A549 (cell line): ENCODE results near the gene SBK3. TPM values are rescaled to one million over a fixed set of nuclear protein-coding genes. Genes with fewer than 3 reads are reported as not detected.
A peak's percentile ranks its signal among the peaks of the same experiment; 100 is the strongest.

Source experiments
- ATAC-seq, 2 experiments: fragments of 200-7000 bp in 1 of 2; fragments of >200 bp in 1 of 2; cut with Nextera tagmentation in 1 of 2; cut with Tn5 transposase in 1 of 2; 3 replicates each; pipeline versions ENCODE4 v1.8.0 to v1.9.1; 2018 to 2020; ENCODE audit warnings: mild to moderate bottlenecking in 1 of 2, moderate library complexity in 1 of 2
- CTCF ChIA-PET: fragments of 300-600 bp; sonication (Branson Sonifier 250); formaldehyde crosslinking; extraction: SDS; loops from one replicate; lab custom pipeline; 2021; ENCODE audit warnings: antibody characterized with exemption, inconsistent platforms; lab: Yijun Ruan, JAX
- POLR2A ChIA-PET: fragments of 350-600 bp; formaldehyde crosslinking; extraction: SDS; loops from one replicate; lab custom pipeline; 2021; ENCODE audit warnings: antibody characterized with exemption, inconsistent platforms; lab: Yijun Ruan, JAX
- DNase-seq, 2 experiments: peaks; one replicate each; pipeline versions ENCODE4 v3.0.0 to v3.0.0-alpha.2; 2011 to 2016; ENCODE audit warnings: low read depth in 1 of 2, low spot score in 1 of 2
- FAIRE-seq: peaks from 2 replicates; lab custom pipeline; 2011; peaks lifted over from hg19 to GRCh38; lab: Jason Lieb, UNC
- H3K27ac ChIP-seq, 2 experiments: fragments of >200 bp; sonication (Bioruptor Twin); formaldehyde crosslinking; 3 replicates each; pipeline ENCODE4 v1.5.1; 2016 to 2017
- H3K4me1 ChIP-seq: fragments of >200 bp; sonication (Bioruptor Twin); formaldehyde crosslinking; 3 replicates; pipeline ENCODE4 v1.6.1; 2016
- H3K4me2 ChIP-seq: fragments of >200 bp; sonication (Bioruptor Twin); formaldehyde crosslinking; 3 replicates; pipeline ENCODE4 v1.6.1; 2016
- H3K4me3 ChIP-seq: fragments of >200 bp; sonication (Bioruptor Twin); formaldehyde crosslinking; 3 replicates; pipeline ENCODE4 v1.5.1; 2016
- H3K9me3 ChIP-seq: fragments of >200 bp; sonication (Bioruptor Twin); formaldehyde crosslinking; 3 replicates; pipeline ENCODE4 v1.6.1; 2016
- BCL3 ChIP-seq: fragments of >200 bp; sonication (Bioruptor Twin); formaldehyde crosslinking; IDR thresholded peaks from 3 replicates; pipeline ENCODE4 v1.6.1; 2016
- CBX2 ChIP-seq: fragments of 200-600 bp; sonication (generic); IDR thresholded peaks from 2 replicates; pipeline ENCODE4 v1.6.1; 2016; ENCODE audit warnings: low read depth, mild to moderate bottlenecking, borderline replicate concordance
- CBX8 ChIP-seq: fragments of 200-600 bp; sonication (generic); IDR thresholded peaks from 2 replicates; pipeline ENCODE4 v1.6.1; 2016
- CEBPB ChIP-seq, 2 experiments: fragments of >200 bp in 1 of 2; sonication (Bioruptor Twin) in 1 of 2; formaldehyde crosslinking in 1 of 2; IDR thresholded peaks; 2 replicates each; pipeline ENCODE4 v1.6.1; 2012 to 2016
- CHD4 ChIP-seq: fragments of 200-600 bp; sonication (generic); IDR thresholded peaks from 2 replicates; pipeline ENCODE4 v1.6.1; 2016; ENCODE audit warnings: antibody characterized with exemption, mild to moderate bottlenecking, borderline replicate concordance
- ESRRA ChIP-seq: fragments of 150-350 bp; IDR thresholded peaks from 2 replicates; pipeline ENCODE4 v1.6.1; 2014; ENCODE audit warnings: mild to moderate bottlenecking, low read length, borderline replicate concordance
- FOSB ChIP-seq: fragments of 250-450 bp; sonication (Bioruptor Pico); IDR thresholded peaks from 2 replicates; pipeline ENCODE4 v1.5.0; 2020; ENCODE audit warnings: mild to moderate bottlenecking, moderate library complexity
- FOXS1 ChIP-seq: fragments of 250-450 bp; sonication (Bioruptor Pico); IDR thresholded peaks from 2 replicates; pipeline ENCODE4 v1.5.0; 2020; ENCODE audit warnings: mild to moderate bottlenecking, moderate library complexity
- HOXA7 ChIP-seq: fragments of 250-450 bp; sonication (Bioruptor Pico); IDR thresholded peaks from 2 replicates; pipeline ENCODE4 v1.5.0; 2020; ENCODE audit warnings: mild to moderate bottlenecking, moderate library complexity
- HOXB5 ChIP-seq: fragments of 250-450 bp; sonication (Bioruptor Pico); IDR thresholded peaks from 2 replicates; pipeline ENCODE4 v1.5.0; 2020; ENCODE audit warnings: mild to moderate bottlenecking, moderate library complexity
- JUN ChIP-seq, 2 experiments: fragments of >200 bp; sonication (Bioruptor Twin); formaldehyde crosslinking; IDR thresholded peaks; 2 replicates in 1 of 2; 3 replicates in 1 of 2; pipeline ENCODE4 v1.6.1; 2016 to 2017
- JUNB ChIP-seq: fragments of >200 bp; sonication (Bioruptor Twin); formaldehyde crosslinking; IDR thresholded peaks from 2 replicates; pipeline ENCODE4 v1.6.1; 2016
- KDM1A ChIP-seq: fragments of 200-600 bp; sonication (generic); IDR thresholded peaks from 2 replicates; pipeline ENCODE4 v1.6.1; 2016; ENCODE audit warnings: low read depth, mild to moderate bottlenecking
- KDM5A ChIP-seq: fragments of 200-600 bp; sonication (generic); IDR thresholded peaks from 2 replicates; pipeline ENCODE4 v1.6.1; 2016; ENCODE audit warnings: antibody characterized with exemption, mild to moderate bottlenecking
- MYC ChIP-seq: IDR thresholded peaks from 2 replicates; pipeline ENCODE4 v1.6.1; 2012; ENCODE audit warnings: mild to moderate bottlenecking, inconsistent platforms, low read length, improper control_type of control experiment, borderline replicate concordance
- NPAS2 ChIP-seq: fragments of 250-450 bp; sonication (Bioruptor Pico); IDR thresholded peaks from 2 replicates; pipeline ENCODE4 v1.8.0; 2022; ENCODE audit warnings: mild to moderate bottlenecking, moderate library complexity, borderline replicate concordance
- NR3C1 ChIP-seq: fragments of >200 bp; sonication (Bioruptor Twin); formaldehyde crosslinking; IDR thresholded peaks from 3 replicates; pipeline ENCODE4 v1.6.1; 2017
- RFX5 ChIP-seq: fragments of 450-650 bp; IDR thresholded peaks from 2 replicates; pipeline ENCODE4 v1.7.1; 2014; ENCODE audit warnings: antibody characterized with exemption, mild to moderate bottlenecking, moderate library complexity
- RNF2 ChIP-seq: fragments of 200-600 bp; sonication (generic); IDR thresholded peaks from 2 replicates; pipeline ENCODE4 v1.6.1; 2016; ENCODE audit warnings: low read depth, mild to moderate bottlenecking, antibody characterized with exemption, moderate library complexity, borderline replicate concordance
- SREBF2 ChIP-seq: fragments of 450-650 bp; IDR thresholded peaks from 2 replicates; pipeline ENCODE4 v1.6.1; 2014; ENCODE audit warnings: mild to moderate bottlenecking, moderate library complexity
- TFCP2L1 ChIP-seq: fragments of 250-450 bp; sonication (Bioruptor Pico); IDR thresholded peaks from 2 replicates; pipeline ENCODE4 v1.5.0; 2021; ENCODE audit warnings: mild to moderate bottlenecking
- USF2 ChIP-seq: fragments of 450-650 bp; IDR thresholded peaks from 2 replicates; pipeline ENCODE4 v1.6.1; 2014; ENCODE audit warnings: antibody characterized with exemption
- ZC3H11A ChIP-seq: fragments of 450-650 bp; IDR thresholded peaks from 2 replicates; pipeline ENCODE4 v1.6.1; 2014; ENCODE audit warnings: antibody characterized with exemption, mild to moderate bottlenecking
- ZFP36 ChIP-seq: fragments of 450-650 bp; IDR thresholded peaks from 2 replicates; pipeline ENCODE4 v1.6.1; 2014; ENCODE audit warnings: borderline replicate concordance; ENCODE audit not compliant: partially characterized antibody
- WGBS: methylation state at CpG from one replicate; pipeline ENCODE4 v1.1.6; 2017; ENCODE audit errors: missing lambda C conversion rate; 5-methylcytosine and 5-hydroxymethylcytosine counted together
- polyA plus RNA-seq, 4 experiments: library from polyadenylated mRNA; depleted of rRNA in 3 of 4; stranded (reverse); fragments of >200 nt; fragmentation: RNase III in 1 of 4; extraction: RNeasy Plus Mini Kit Qiagen cat#74134 plus additional on column Dnase treatment in 1 of 4; gene quantifications; 2 replicates in 3 of 4; 3 replicates in 1 of 4; pipeline ENCODE4 v1.2.3, GENCODE V29; 2011 to 2017
- TF ChIP-seq, protein P1 (sequence below): IDR thresholded peaks from 2 replicates; pipeline ENCODE4 v1.6.1; 2012; ENCODE audit warnings: low read depth, borderline replicate concordance
- TF ChIP-seq, protein P2 (sequence below): fragments of 200-600 bp; sonication (generic); IDR thresholded peaks from 2 replicates; pipeline ENCODE4 v1.6.1; 2016; ENCODE audit warnings: antibody characterized with exemption, mild to moderate bottlenecking, moderate library complexity
- TF ChIP-seq, protein P3 (sequence below): fragments of 150-350 bp; IDR thresholded peaks from 2 replicates; pipeline ENCODE4 v1.6.1; 2014; ENCODE audit warnings: low read depth, mild to moderate bottlenecking, low read length

The SBK3 gene
- polyA plus RNA-seq, 2 of the 4 experiments (the other 2 are of a cell fraction) = 1.1 TPM

- TF ChIP-seq, protein P1, sequence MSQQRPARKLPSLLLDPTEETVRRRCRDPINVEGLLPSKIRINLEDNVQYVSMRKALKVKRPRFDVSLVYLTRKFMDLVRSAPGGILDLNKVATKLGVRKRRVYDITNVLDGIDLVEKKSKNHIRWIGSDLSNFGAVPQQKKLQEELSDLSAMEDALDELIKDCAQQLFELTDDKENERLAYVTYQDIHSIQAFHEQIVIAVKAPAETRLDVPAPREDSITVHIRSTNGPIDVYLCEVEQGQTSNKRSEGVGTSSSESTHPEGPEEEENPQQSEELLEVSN = peak; percentile 30; the same call in 1 of the 2 replicates
- 0 out of 2 replicates have a peak, but pooled peaks have one; percentile 46 for TF ChIP-seq FOXS1 (CRISPR knock-in tag)
These were observed 4.4 kb upstream of the SBK3 start (continued) for GRCh38 chr19:55549500-55550320.

DNA sequence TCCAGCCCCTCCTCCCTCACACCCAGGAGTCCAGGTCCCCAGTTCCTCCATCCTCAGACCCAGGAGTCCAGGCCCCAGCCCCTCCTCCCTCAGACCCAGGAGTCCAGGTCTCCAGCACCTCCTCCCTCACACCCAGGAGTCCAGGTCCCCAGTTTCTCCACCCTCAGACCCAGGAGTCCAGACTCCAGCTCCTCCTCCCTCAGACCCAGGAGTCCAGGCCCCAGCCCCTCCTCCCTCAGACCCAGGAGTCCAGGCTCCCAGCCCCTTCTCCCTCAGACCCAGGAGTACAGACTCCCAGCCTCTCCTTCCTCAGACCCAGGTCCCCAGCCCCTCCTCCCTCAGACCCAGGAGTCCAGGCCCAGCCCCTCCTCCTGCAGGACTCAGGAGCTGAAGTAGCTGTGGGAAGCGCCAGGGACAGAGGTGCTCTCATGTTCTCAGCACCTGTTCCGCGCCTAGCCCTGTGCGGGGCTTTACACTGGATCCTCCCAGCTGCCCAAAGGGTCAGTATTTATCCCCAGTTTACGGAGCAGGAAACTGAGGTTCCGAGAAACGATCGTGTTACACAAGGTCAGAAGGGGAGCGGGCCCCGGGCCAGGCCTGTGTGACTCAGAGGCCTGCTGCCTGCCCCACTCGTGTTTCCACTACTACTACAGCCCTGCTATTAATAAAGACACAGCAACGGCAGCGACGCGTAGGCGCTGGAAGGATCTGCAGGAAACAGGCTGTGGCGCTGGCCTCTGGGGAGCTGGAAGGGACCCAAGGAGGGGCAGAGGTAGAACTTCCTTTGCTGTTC is 1.7 kb upstream of the SBK3 start:
- ATAC-seq = peak; percentile 33 to 47
- no peak for FAIRE-seq
- TF ChIP-seq JUN (IDR thresholded peaks at IDR 0.05) = peak in 1 of 2 experiments; percentile 49; a peak in 1 of 5 replicates
- peak; percentile 26; the same call in 1 of the 2 replicates for TF ChIP-seq JUNB
- TF ChIP-seq KDM1A = peak; percentile 86
- TF ChIP-seq, protein P2, sequence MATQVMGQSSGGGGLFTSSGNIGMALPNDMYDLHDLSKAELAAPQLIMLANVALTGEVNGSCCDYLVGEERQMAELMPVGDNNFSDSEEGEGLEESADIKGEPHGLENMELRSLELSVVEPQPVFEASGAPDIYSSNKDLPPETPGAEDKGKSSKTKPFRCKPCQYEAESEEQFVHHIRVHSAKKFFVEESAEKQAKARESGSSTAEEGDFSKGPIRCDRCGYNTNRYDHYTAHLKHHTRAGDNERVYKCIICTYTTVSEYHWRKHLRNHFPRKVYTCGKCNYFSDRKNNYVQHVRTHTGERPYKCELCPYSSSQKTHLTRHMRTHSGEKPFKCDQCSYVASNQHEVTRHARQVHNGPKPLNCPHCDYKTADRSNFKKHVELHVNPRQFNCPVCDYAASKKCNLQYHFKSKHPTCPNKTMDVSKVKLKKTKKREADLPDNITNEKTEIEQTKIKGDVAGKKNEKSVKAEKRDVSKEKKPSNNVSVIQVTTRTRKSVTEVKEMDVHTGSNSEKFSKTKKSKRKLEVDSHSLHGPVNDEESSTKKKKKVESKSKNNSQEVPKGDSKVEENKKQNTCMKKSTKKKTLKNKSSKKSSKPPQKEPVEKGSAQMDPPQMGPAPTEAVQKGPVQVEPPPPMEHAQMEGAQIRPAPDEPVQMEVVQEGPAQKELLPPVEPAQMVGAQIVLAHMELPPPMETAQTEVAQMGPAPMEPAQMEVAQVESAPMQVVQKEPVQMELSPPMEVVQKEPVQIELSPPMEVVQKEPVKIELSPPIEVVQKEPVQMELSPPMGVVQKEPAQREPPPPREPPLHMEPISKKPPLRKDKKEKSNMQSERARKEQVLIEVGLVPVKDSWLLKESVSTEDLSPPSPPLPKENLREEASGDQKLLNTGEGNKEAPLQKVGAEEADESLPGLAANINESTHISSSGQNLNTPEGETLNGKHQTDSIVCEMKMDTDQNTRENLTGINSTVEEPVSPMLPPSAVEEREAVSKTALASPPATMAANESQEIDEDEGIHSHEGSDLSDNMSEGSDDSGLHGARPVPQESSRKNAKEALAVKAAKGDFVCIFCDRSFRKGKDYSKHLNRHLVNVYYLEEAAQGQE = no peak
- peak; percentile 14; the same call in 1 of the 2 replicates for TF ChIP-seq FOSB
- no peak for TF ChIP-seq MYC
- TF ChIP-seq TFCP2L1 (CRISPR knock-in tag) = no peak
- TF ChIP-seq NR3C1 = no peak
- TF ChIP-seq NPAS2 (CRISPR knock-in tag) = no peak
- TF ChIP-seq CBX8 = no peak
- no peak for TF ChIP-seq SREBF2
- no peak for TF ChIP-seq CBX2
- TF ChIP-seq, protein P3, sequence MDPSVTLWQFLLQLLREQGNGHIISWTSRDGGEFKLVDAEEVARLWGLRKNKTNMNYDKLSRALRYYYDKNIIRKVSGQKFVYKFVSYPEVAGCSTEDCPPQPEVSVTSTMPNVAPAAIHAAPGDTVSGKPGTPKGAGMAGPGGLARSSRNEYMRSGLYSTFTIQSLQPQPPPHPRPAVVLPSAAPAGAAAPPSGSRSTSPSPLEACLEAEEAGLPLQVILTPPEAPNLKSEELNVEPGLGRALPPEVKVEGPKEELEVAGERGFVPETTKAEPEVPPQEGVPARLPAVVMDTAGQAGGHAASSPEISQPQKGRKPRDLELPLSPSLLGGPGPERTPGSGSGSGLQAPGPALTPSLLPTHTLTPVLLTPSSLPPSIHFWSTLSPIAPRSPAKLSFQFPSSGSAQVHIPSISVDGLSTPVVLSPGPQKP = no peak
- no peak for TF ChIP-seq RNF2
- TF ChIP-seq, protein P1 = no peak
- peak; percentile 34; the same call in 1 of the 2 replicates for TF ChIP-seq ESRRA
- peak; percentile 66; the same call in 1 of the 2 replicates for TF ChIP-seq HOXB5 (CRISPR knock-in tag)
- TF ChIP-seq BCL3 = no peak
- 0 out of 2 replicates have a peak, but pooled peaks have one; percentile 17 for TF ChIP-seq RFX5
- no peak; the same call in none of the 2 replicates for TF ChIP-seq CHD4
- TF ChIP-seq ZFP36 = no peak
- TF ChIP-seq CEBPB (IDR thresholded peaks at IDR 0.05) = no peak; a peak in 1 of 4 replicates
- TF ChIP-seq HOXA7 (CRISPR knock-in tag) = no peak
- TF ChIP-seq USF2 = no peak
- TF ChIP-seq KDM5A = no peak
- no peak for TF ChIP-seq ZC3H11A

More for the DNA sequence above, 1.7 kb upstream of the SBK3 start:
- Histone ChIP-seq H3K9me3 (no peaks in the 10 kb centered on the region), H3K4me1 (peaks cover 63% of the 10 kb centered on the region), H3K4me2 (peak overlapping the region; percentile 82), H3K27ac (peak overlapping the region; percentile 97 to 99), H3K4me3 (peak overlapping the region; percentile 18; the same call in 2 of the 3 replicates)
- DNase-seq = peak in 1 of 2 experiments; percentile 76
- POLR2A ChIA-PET = interaction anchor here (0.6 to 4.7 kb wide), 5 partner anchors 21 to 239 kb away, joined by 3 to 44 read pairs (median 4); partner anchors contain the start of genes FIZ1, ZNF524 and ZNF865
- WGBS = 7% methylated on average over 17 of the region's 17 CpGs
- CTCF ChIA-PET = interaction anchor here (1.0 to 7.6 kb wide), 12 partner anchors 12 to 406 kb away, joined by 3 to 43 read pairs (median 8); partner anchors contain the start of gene ZNF865
